Panc1 (cell line): ENCODE data around the gene ALDOA. TPM values are rescaled to one million over a fixed set of nuclear protein-coding genes. Genes with fewer than 3 reads are reported as not detected.

Experiments
- ATAC-seq: fragments of 200-7000 bp; cut with Tn5 transposase; 2 replicates; pipeline ENCODE4 v1.9.1; 2020; ENCODE audit warnings: mild to moderate bottlenecking, moderate library complexity
- BruUV-seq: library from RNA; stranded (reverse); fragments of 400-500 nt; replicated peaks from 2 replicates; lab custom pipeline; 2021; lab: Mats Ljungman, UMichigan
- CTCF ChIA-PET: fragments of 300-600 bp; sonication (Branson Sonifier 250); formaldehyde crosslinking; loops from one replicate; lab custom pipeline; 2022; ENCODE audit warnings: antibody characterized with exemption; lab: Charles Lee
- POLR2A ChIA-PET: fragments of 300-600 bp; sonication (Branson Sonifier 250); formaldehyde crosslinking; loops from one replicate; lab custom pipeline; 2022; ENCODE audit warnings: antibody characterized with exemption; lab: Charles Lee
- DNase-seq: peaks from one replicate; pipeline ENCODE4 v3.0.0-alpha.2; 2010; ENCODE audit warnings: low read depth, low spot score
- H3K27ac ChIP-seq: 2 replicates; pipeline ENCODE4 v1.5.1; 2011; ENCODE audit warnings: mild to moderate bottlenecking, low read length, inconsistent platforms
- H3K27me3 ChIP-seq: fragments of 200-500 bp; sonication (Bioruptor generic); 2 replicates; pipeline ENCODE4 v1.6.0; 2014; ENCODE audit warnings: low read length, inconsistent platforms; ENCODE audit not compliant: control insufficient read depth, insufficient read depth
- H3K36me3 ChIP-seq: fragments of 200-500 bp; sonication (Bioruptor generic); 2 replicates; pipeline ENCODE4 v1.5.1; 2014; ENCODE audit warnings: inconsistent platforms, mild to moderate bottlenecking, low read length, moderate library complexity; ENCODE audit not compliant: control insufficient read depth, insufficient read depth
- H3K4me1 ChIP-seq: 2 replicates; pipeline ENCODE4 v1.5.1; 2011; ENCODE audit warnings: inconsistent platforms, mild to moderate bottlenecking, low read length, moderate library complexity; ENCODE audit not compliant: control insufficient read depth, insufficient read depth
- H3K4me3 ChIP-seq, 2 experiments: 2 replicates each; pipeline ENCODE4 v1.5.1; 2011 to 2012; ENCODE audit warnings: low read depth in 2 of 2, low read length in 2 of 2, mild to moderate bottlenecking in 2 of 2, inconsistent platforms in 1 of 2, moderate library complexity in 1 of 2
- H3K9me3 ChIP-seq: fragments of 200-500 bp; sonication (Bioruptor generic); 2 replicates; pipeline ENCODE4 v1.5.1; 2014; ENCODE audit warnings: low read depth, mild to moderate bottlenecking, inconsistent platforms, low read length, moderate library complexity; ENCODE audit not compliant: control insufficient read depth, insufficient read depth
- POLR2AphosphoS5 ChIP-seq: IDR thresholded peaks from 2 replicates; pipeline ENCODE4 v1.6.1; 2012; ENCODE audit warnings: mild to moderate bottlenecking, low read depth, low read length, moderate library complexity
- SIN3A ChIP-seq: IDR thresholded peaks from 2 replicates; pipeline ENCODE4 v1.6.1; 2012; ENCODE audit warnings: low read depth, mild to moderate bottlenecking, low read length, moderate library complexity, borderline replicate concordance; ENCODE audit not compliant: insufficient read depth
- TCF7L2 ChIP-seq: IDR thresholded peaks from 2 replicates; pipeline ENCODE4 v1.6.1; 2011; ENCODE audit warnings: mild to moderate bottlenecking, low read depth, low read length, inconsistent platforms
- in situ Hi-C: cut with HindIII; loops from 2 replicates; pipeline ENCODE4 v1.10.0; 2016; ENCODE audit warnings: low sequenced_read_pairs, low pct_unique_long_range_greater_than_20kb
- intact Hi-C: fragments of 100-400 bp; cut with micrococcal nuclease; formaldehyde crosslinking; loops from one replicate; pipeline ENCODE4 v1.10.0; 2022; ENCODE audit not compliant: unreplicated experiment
- total RNA-seq: library from RNA; stranded (reverse); gene quantifications from one replicate; pipeline ENCODE4 v1.2.1, GENCODE V29; 2021; ENCODE audit not compliant: unreplicated experiment
- TF ChIP-seq, protein P1 (sequence below), 2 experiments: IDR thresholded peaks; 2 replicates each; pipeline ENCODE4 v1.6.1; 2011 to 2012; ENCODE audit warnings: low read depth in 2 of 2, control low read depth in 1 of 2, low read length in 1 of 2, mild to moderate bottlenecking in 1 of 2, moderate library complexity in 1 of 2; ENCODE audit not compliant: insufficient read depth in 1 of 2
- TF ChIP-seq, protein P2 (sequence below): fragments of 450-650 bp; IDR thresholded peaks from 2 replicates; pipeline ENCODE4 v1.5.1; 2017; ENCODE audit warnings: mild to moderate bottlenecking

Gene ALDOA
- total RNA-seq, 1 experiment from 2014 or later: 2,516 TPM

DNA sequence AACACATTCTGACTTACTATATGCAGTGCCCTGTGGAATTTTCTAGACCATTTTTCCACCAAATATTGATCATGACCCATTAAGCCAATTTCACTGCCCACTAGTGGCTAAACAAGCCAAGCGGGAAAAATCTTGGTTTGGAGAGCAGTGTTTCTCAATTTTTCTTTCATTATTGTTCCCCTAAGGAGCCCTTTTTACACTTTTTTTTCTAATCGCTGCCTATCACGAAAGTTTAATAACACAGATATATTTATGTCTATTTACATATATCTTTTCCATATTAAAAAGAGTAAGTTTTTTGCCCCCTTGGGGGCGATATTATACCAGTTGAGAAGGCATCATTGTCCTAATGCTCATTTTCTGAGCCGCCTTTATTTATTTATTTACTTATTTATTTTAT is 23.7 kb upstream of the ALDOA start:
- in situ Hi-C loops (no loop called here), intact Hi-C loops (no loop called here)
- TF ChIP-seq, protein P1, sequence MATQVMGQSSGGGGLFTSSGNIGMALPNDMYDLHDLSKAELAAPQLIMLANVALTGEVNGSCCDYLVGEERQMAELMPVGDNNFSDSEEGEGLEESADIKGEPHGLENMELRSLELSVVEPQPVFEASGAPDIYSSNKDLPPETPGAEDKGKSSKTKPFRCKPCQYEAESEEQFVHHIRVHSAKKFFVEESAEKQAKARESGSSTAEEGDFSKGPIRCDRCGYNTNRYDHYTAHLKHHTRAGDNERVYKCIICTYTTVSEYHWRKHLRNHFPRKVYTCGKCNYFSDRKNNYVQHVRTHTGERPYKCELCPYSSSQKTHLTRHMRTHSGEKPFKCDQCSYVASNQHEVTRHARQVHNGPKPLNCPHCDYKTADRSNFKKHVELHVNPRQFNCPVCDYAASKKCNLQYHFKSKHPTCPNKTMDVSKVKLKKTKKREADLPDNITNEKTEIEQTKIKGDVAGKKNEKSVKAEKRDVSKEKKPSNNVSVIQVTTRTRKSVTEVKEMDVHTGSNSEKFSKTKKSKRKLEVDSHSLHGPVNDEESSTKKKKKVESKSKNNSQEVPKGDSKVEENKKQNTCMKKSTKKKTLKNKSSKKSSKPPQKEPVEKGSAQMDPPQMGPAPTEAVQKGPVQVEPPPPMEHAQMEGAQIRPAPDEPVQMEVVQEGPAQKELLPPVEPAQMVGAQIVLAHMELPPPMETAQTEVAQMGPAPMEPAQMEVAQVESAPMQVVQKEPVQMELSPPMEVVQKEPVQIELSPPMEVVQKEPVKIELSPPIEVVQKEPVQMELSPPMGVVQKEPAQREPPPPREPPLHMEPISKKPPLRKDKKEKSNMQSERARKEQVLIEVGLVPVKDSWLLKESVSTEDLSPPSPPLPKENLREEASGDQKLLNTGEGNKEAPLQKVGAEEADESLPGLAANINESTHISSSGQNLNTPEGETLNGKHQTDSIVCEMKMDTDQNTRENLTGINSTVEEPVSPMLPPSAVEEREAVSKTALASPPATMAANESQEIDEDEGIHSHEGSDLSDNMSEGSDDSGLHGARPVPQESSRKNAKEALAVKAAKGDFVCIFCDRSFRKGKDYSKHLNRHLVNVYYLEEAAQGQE (IDR thresholded peaks at IDR 0.05; ENCODE audit: insufficient read depth in 1 of 2, low read depth in 2 of 2, low read length in 1 of 2): no peak
- TF ChIP-seq TCF7L2 (no peak), SIN3A (no peak), POLR2AphosphoS5 (no peak)
- TF ChIP-seq, protein P2, sequence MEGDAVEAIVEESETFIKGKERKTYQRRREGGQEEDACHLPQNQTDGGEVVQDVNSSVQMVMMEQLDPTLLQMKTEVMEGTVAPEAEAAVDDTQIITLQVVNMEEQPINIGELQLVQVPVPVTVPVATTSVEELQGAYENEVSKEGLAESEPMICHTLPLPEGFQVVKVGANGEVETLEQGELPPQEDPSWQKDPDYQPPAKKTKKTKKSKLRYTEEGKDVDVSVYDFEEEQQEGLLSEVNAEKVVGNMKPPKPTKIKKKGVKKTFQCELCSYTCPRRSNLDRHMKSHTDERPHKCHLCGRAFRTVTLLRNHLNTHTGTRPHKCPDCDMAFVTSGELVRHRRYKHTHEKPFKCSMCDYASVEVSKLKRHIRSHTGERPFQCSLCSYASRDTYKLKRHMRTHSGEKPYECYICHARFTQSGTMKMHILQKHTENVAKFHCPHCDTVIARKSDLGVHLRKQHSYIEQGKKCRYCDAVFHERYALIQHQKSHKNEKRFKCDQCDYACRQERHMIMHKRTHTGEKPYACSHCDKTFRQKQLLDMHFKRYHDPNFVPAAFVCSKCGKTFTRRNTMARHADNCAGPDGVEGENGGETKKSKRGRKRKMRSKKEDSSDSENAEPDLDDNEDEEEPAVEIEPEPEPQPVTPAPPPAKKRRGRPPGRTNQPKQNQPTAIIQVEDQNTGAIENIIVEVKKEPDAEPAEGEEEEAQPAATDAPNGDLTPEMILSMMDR: no peak

DNA sequence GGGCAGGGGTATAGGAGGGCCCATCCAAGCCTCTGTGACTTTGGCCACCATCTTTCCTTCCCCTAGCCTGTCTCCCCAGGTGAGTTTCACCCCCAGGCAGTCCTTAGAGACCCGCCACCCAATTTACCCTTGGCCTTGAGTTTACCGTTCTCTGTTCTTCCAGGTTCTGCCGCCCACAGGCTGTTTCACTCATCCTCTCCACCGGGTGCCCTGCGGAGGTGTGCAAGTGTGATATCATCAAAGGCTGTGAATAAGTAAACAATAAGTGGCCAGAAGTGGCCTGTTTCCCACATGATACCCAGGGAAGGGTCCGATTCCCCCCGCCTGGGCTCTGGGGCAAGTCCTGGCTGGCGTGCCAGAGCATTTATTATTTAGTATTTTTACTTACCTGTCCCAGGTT is 19.4 kb upstream of the ALDOA start:
- no peaks in the 10 kb centered on the region for H3K4me1 ChIP-seq
- no peak for DNase-seq
- no peak overlapping the region for H3K4me3 ChIP-seq
- no peaks in the 10 kb centered on the region for H3K36me3 ChIP-seq
- no TSS peak for BruUV-seq
- no peak for ATAC-seq
- in situ Hi-C loops (no loop called here), intact Hi-C loops (no loop called here)
- H3K27ac ChIP-seq: no peak overlapping the region
- TF ChIP-seq POLR2AphosphoS5 (no peak), SIN3A (no peak)
- TF ChIP-seq, protein P2: no peak
- no peaks in the 10 kb centered on the region for H3K27me3 ChIP-seq
- H3K9me3 ChIP-seq: no peaks in the 10 kb centered on the region
- CTCF ChIA-PET: interaction anchor here (0.5 kb wide), 1 partner anchor 24 kb away, joined by 5 read pairs; no protein-coding TSS in a partner anchor
- POLR2A ChIA-PET: no interaction called here

More for the DNA sequence above, 23.7 kb upstream of the ALDOA start:
- no peaks in the 10 kb centered on the region for H3K9me3 ChIP-seq
- no peaks in the 10 kb centered on the region for H3K36me3 ChIP-seq
- no peak overlapping the region for H3K4me3 ChIP-seq
- H3K27me3 ChIP-seq: no peaks in the 10 kb centered on the region
- no peak for DNase-seq
- no peak for ATAC-seq
- H3K4me1 ChIP-seq: no peaks in the 10 kb centered on the region
- ChIA-PET CTCF (no interaction called here), POLR2A (no interaction called here)
- H3K27ac ChIP-seq: no peak overlapping the region
- BruUV-seq: no TSS peak
